GM13976 (cell line): Measurements from ENCODE around the gene SVIP.

Experiments
- DNase-seq: peaks from one replicate; pipeline ENCODE4 v3.0.0; 2012; ENCODE audit warnings: low spot score
- in situ Hi-C: fragments of 300-500 bp; cut with MboI; formaldehyde crosslinking; loops from one replicate; pipeline ENCODE4 v1.12.0; 2022; ENCODE audit warnings: low sequenced_read_pairs, mixed read lengths, inconsistent platforms; ENCODE audit not compliant: unreplicated experiment
- TF ChIP-seq, protein P1 (sequence below): IDR thresholded peaks from 2 replicates; pipeline ENCODE4 v1.5.1; 2012; ENCODE audit warnings: borderline replicate concordance, mild to moderate bottlenecking; ENCODE audit not compliant: insufficient read depth; ENCODE audit errors: extremely low read depth, missing control alignments, control extremely low read depth

Gene SVIP

DNA sequence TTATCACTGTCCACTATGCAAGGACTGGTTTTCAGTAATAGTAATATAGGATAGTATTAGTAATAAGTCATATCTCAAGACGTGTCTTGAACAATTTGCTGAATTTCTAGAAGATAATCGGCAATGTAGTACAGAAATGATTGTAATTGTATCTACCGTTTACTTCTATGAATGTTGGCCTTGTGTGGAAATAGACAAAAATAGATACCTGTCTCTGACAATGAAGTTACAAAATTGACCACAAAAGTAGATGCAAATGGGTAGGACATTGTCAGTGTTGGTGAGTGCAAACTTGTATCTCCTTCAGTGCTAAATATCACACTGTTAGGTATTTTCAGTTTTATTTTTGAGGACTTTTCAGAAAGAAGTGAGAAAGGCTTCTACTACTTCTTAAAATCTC is 43.1 kb downstream of the SVIP start:
- in situ Hi-C loops, result loop anchor here (10.0 kb wide), 1 partner anchor 112 kb away; no protein-coding TSS in a partner anchor
- TF ChIP-seq, protein P1, sequence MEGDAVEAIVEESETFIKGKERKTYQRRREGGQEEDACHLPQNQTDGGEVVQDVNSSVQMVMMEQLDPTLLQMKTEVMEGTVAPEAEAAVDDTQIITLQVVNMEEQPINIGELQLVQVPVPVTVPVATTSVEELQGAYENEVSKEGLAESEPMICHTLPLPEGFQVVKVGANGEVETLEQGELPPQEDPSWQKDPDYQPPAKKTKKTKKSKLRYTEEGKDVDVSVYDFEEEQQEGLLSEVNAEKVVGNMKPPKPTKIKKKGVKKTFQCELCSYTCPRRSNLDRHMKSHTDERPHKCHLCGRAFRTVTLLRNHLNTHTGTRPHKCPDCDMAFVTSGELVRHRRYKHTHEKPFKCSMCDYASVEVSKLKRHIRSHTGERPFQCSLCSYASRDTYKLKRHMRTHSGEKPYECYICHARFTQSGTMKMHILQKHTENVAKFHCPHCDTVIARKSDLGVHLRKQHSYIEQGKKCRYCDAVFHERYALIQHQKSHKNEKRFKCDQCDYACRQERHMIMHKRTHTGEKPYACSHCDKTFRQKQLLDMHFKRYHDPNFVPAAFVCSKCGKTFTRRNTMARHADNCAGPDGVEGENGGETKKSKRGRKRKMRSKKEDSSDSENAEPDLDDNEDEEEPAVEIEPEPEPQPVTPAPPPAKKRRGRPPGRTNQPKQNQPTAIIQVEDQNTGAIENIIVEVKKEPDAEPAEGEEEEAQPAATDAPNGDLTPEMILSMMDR, result no peak
- DNase-seq, result peak; percentile 40

DNA sequence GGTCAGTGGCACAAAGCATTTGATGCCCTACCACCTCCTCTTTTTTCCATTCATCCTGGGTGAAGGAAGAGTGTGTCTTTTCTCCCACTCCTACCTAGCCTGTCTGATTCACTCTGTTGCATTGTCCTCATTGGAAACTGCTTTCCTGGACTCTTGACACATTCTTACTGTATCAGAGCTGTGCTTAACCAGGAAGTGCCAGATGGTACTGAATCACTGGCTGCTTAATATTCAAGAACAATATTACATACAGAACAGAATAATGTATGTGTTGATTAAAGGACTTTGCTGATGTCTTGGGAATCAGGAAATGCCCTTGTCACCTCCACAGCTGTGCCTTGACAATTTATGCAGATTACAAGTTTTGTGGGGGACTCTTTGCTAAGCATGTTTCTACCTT is 44.4 kb downstream of the SVIP start:
- no peak for DNase-seq
- in situ Hi-C loops, result loop anchor here (10.0 kb wide), 1 partner anchor 110 kb away; no protein-coding TSS in a partner anchor
- TF ChIP-seq, protein P1, result no peak

DNA sequence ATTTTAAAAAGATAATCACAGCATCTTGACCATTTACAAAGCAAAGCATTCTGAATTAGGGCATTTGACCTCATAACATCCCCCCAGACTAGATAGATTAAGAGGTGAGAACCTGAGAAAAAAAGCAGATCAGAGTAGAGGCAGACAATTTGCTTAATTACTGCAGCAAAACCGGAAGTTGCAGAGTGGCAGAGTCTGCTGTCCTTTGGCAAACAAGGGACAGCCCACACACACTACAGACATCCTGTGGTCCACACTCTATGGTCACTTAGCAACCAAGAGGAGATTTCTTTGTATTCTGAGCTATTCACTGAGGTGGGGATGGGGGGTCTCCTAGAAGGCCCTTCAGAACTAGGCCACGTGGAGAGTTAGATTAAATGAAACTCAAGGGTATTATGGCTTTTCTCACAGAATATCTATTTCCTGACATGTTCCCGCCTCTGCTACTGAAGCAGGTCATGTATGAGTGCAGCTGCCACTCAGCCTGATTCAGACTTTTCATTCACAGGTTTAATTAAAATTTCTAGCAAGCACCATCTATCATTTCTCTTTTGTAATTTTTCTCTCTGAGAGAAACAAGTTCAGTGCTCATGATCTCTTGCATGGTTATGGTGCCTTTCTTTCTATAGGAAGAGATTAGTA is 48.5 kb downstream of the SVIP start:
- in situ Hi-C loops, result loop anchor here (10.0 kb wide), 1 partner anchor 106 kb away; no protein-coding TSS in a partner anchor
- DNase-seq, result peak; percentile 28
- TF ChIP-seq, protein P1, result no peak

DNA sequence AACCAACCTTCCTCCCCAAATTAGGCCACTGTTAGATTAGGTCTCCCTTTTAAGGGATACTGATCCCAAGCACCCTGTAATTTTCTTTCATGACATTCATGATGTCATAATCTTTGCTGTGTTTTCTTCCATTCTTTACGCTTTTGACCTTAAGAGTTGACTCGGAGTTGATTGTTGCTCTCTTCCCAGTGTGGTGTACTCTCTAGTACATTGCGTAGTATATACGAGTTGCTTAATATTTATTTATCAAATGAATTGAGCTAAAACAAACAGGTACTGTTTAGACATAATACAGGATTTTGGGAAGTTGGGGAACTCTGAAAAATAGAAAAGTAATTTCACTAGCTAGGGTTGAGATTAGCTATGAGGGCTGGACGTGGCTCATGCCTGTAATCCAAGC is 49.8 kb downstream of the SVIP start:
- in situ Hi-C loops, result loop anchor here (10.0 kb wide), 1 partner anchor 105 kb away; no protein-coding TSS in a partner anchor
- TF ChIP-seq, protein P1, result no peak
- DNase-seq, result no peak

DNA sequence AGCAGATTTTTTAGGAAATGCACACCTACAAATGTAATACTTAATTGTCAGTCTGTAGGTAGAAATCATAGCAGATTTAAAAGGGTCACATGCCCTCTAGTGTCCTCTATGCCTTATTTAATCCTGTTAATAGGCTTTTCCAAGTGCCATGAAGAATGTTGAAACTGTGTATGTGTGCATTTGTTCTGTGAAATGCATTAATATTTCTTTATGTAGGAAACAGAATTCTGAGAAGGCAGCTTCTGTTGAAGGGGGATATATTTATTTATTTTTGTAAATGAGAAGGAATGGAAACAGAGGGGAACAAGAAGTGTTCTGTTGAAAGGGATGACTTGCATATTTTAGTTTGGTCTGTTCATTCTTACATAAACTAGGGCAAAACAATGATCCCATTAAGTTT is 51.0 kb downstream of the SVIP start:
- no peak for DNase-seq
- TF ChIP-seq, protein P1, result no peak

DNA sequence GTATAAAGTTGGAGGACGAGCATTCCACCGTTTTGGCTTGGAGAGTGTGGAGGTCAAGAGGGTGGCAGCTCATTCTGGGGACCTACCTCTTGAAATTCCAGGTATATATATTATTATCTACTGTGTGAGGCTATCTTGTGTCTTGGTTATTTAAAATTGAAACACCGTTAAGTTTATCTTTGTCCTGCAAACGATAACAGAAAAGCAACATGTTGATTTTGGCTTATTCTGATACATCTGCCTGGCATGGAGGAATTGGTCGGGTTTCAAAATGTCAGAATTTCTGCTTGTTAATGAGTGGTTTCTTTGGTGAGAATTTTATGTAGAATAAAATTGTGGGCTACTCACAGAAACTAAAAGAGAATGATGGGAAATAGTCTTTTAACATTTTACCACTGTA is 54.4 kb downstream of the SVIP start:
- DNase-seq, result no peak
- in situ Hi-C loops, result no loop called here
- TF ChIP-seq, protein P1, result no peak

More for the DNA sequence above, 51.0 kb downstream of the SVIP start:
- in situ Hi-C loops, result no loop called here

DNA sequence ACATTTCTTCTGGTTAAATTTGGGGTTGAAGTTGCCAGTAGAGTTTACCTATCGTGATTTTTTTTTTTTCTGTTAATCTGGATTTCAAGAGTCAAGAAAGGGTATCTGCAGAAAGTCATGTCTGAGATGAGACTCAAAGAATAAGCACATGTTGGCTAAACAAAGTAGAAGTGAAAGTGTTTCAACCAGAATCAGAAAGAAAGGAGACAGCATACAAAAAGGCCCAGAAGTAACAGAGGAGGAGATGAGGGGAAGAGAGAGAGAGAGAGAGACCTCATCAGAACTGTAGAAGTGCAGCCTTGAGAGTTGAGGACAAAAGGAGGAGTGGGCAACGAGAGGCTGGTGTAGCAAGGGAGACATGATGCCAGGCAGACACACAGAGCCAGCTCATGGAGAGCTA is 54.9 kb downstream of the SVIP start:
- in situ Hi-C loops, result no loop called here
- peak; percentile 43 for DNase-seq
- TF ChIP-seq, protein P1, result no peak
